IMR-90 (cell line): Measurements from ENCODE around the gene RIMBP2. TPM values are rescaled to one million over a fixed set of nuclear protein-coding genes. Genes with fewer than 3 reads are reported as not detected.

ENCODE experiments used
- ATAC-seq: fragments of 200-7000 bp; cut with Tn5 transposase; 2 replicates; pipeline ENCODE4 v1.9.1; 2020; ENCODE audit warnings: low read depth, mild to moderate bottlenecking, moderate library complexity
- BruUV-seq: library from RNA; stranded (reverse); fragments of 400-500 nt; replicated peaks from 2 replicates; lab custom pipeline; 2021; lab: Mats Ljungman, UMichigan
- CTCF ChIA-PET: fragments of 300-600 bp; formaldehyde crosslinking; extraction: SDS; loops from one replicate; lab custom pipeline; 2021; ENCODE audit warnings: antibody characterized with exemption; lab: Yijun Ruan, JAX
- POLR2A ChIA-PET: fragments of 300-600 bp; sonication (Branson Sonifier 250); formaldehyde crosslinking; loops from one replicate; lab custom pipeline; 2022; ENCODE audit warnings: antibody characterized with exemption; ENCODE audit not compliant: unreplicated experiment; lab: Charles Lee
- DNase-seq: peaks from one replicate; pipeline ENCODE4 v3.0.0; 2013
- H2AFZ ChIP-seq: replicated peaks from 2 replicates; pipeline ENCODE3; 2013; ENCODE audit warnings: low read length, mild to moderate bottlenecking; ENCODE audit not compliant: poor library complexity
- H2AK5ac ChIP-seq: 2 replicates; pipeline ENCODE4 v1.6.1; 2013; ENCODE audit warnings: low read depth, low read length, inconsistent platforms
- H2AK9ac ChIP-seq: replicated peaks from 2 replicates; pipeline ENCODE3; 2013; ENCODE audit warnings: mild to moderate bottlenecking, low read depth, low read length, moderate library complexity; ENCODE audit not compliant: poor library complexity
- H2BK120ac ChIP-seq: 2 replicates; pipeline ENCODE4 v1.6.1; 2013; ENCODE audit warnings: low read depth, low read length, inconsistent platforms
- H2BK15ac ChIP-seq: 3 replicates; pipeline ENCODE4 v1.6.1; 2013; ENCODE audit warnings: low read depth, low read length, inconsistent platforms
- H2BK20ac ChIP-seq: 2 replicates; pipeline ENCODE4 v1.6.1; 2013; ENCODE audit warnings: low read depth, mild to moderate bottlenecking, inconsistent platforms, low read length, moderate library complexity
- H2BK5ac ChIP-seq: 2 replicates; pipeline ENCODE4 v1.6.1; 2013; ENCODE audit warnings: mild to moderate bottlenecking, low read depth, low read length, inconsistent platforms; ENCODE audit not compliant: poor library complexity, severe bottlenecking
- H3K14ac ChIP-seq: replicated peaks from 2 replicates; pipeline ENCODE4 v1.6.1; 2013; ENCODE audit warnings: low read depth, low read length, inconsistent platforms
- H3K18ac ChIP-seq: 2 replicates; pipeline ENCODE4 v1.6.1; 2013; ENCODE audit warnings: low read depth, low read length, control low read depth
- H3K23ac ChIP-seq: 2 replicates; pipeline ENCODE4 v1.6.1; 2013; ENCODE audit warnings: low read depth, low read length, inconsistent platforms
- H3K27ac ChIP-seq: 2 replicates; pipeline ENCODE4 v1.5.1; 2013; ENCODE audit warnings: mild to moderate bottlenecking, control low read depth, low read length; ENCODE audit not compliant: insufficient read depth
- H3K27me3 ChIP-seq: 2 replicates; pipeline ENCODE4 v1.6.1; 2013; ENCODE audit warnings: low read length; ENCODE audit not compliant: control insufficient read depth, insufficient read depth
- H3K36me3 ChIP-seq: 2 replicates; pipeline ENCODE4 v1.6.1; 2013; ENCODE audit warnings: low read length, mixed read lengths; ENCODE audit not compliant: control insufficient read depth, insufficient read depth
- H3K4ac ChIP-seq: 2 replicates; pipeline ENCODE4 v1.6.1; 2013; ENCODE audit warnings: low read depth, low read length, inconsistent platforms
- H3K4me1 ChIP-seq: 2 replicates; pipeline ENCODE4 v1.6.1; 2013; ENCODE audit warnings: low read length, mixed read lengths; ENCODE audit not compliant: control insufficient read depth, insufficient read depth
- H3K4me2 ChIP-seq: 2 replicates; pipeline ENCODE4 v1.6.1; 2013; ENCODE audit warnings: low read depth, mild to moderate bottlenecking, control low read depth, low read length, moderate library complexity
- H3K4me3 ChIP-seq: 2 replicates; pipeline ENCODE4 v1.5.1; 2013; ENCODE audit warnings: low read depth, mild to moderate bottlenecking, control low read depth, low read length, moderate library complexity; ENCODE audit not compliant: insufficient read depth
- H3K56ac ChIP-seq: 2 replicates; pipeline ENCODE4 v1.6.1; 2013; ENCODE audit warnings: low read length, inconsistent platforms; ENCODE audit not compliant: insufficient read depth; ENCODE audit errors: extremely low read depth
- H3K79me1 ChIP-seq, 2 experiments: 2 replicates each; pipeline ENCODE4 v1.6.1; 2013; ENCODE audit warnings: low read length in 2 of 2, inconsistent platforms in 1 of 2, low read depth in 1 of 2
- H3K9ac ChIP-seq: 2 replicates; pipeline ENCODE4 v1.6.1; 2013; ENCODE audit warnings: low read depth, low read length, control low read depth
- H3K9me1 ChIP-seq: 2 replicates; pipeline ENCODE4 v1.6.1; 2013; ENCODE audit warnings: low read length, inconsistent platforms; ENCODE audit not compliant: insufficient read depth
- H3K9me3 ChIP-seq: 2 replicates; pipeline ENCODE4 v1.6.1; 2013; ENCODE audit warnings: low read length; ENCODE audit not compliant: control insufficient read depth, insufficient read depth
- H4K20me1 ChIP-seq: 2 replicates; pipeline ENCODE4 v1.6.1; 2013; ENCODE audit warnings: low read length, inconsistent platforms; ENCODE audit not compliant: insufficient read depth
- H4K5ac ChIP-seq: 2 replicates; pipeline ENCODE4 v1.6.1; 2013; ENCODE audit warnings: mild to moderate bottlenecking, low read depth, low read length, control low read depth
- H4K8ac ChIP-seq, 2 experiments: 2 replicates each; pipeline ENCODE4 v1.6.1; 2013; ENCODE audit warnings: low read depth in 2 of 2, low read length in 2 of 2, control low read depth in 1 of 2, inconsistent platforms in 1 of 2
- H4K91ac ChIP-seq: 2 replicates; pipeline ENCODE4 v1.6.1; 2013; ENCODE audit warnings: low read depth, low read length, inconsistent platforms; ENCODE audit not compliant: insufficient read depth
- BHLHE40 ChIP-seq: fragments of 150-350 bp; IDR thresholded peaks from 2 replicates; pipeline ENCODE4 v1.6.1; 2016; ENCODE audit warnings: mild to moderate bottlenecking, low read depth, low read length
- FOS ChIP-seq: fragments of 150-350 bp; IDR thresholded peaks from 2 replicates; pipeline ENCODE4 v1.6.1; 2016; ENCODE audit warnings: low read depth, low read length
- MAZ ChIP-seq: IDR thresholded peaks from 2 replicates; pipeline ENCODE4 v1.6.1; 2012; ENCODE audit warnings: low read depth, mild to moderate bottlenecking, low read length, improper control_type of control experiment, moderate library complexity, borderline replicate concordance
- NFE2L2 ChIP-seq: fragments of 150-350 bp; IDR thresholded peaks from 2 replicates; pipeline ENCODE4 v1.6.1; 2016; ENCODE audit warnings: low read depth, mild to moderate bottlenecking, low read length
- RCOR1 ChIP-seq: IDR thresholded peaks from 2 replicates; pipeline ENCODE4 v1.6.1; 2012; ENCODE audit warnings: mild to moderate bottlenecking, low read length, improper control_type of control experiment; ENCODE audit not compliant: insufficient replicate concordance
- SMC3 ChIP-seq: fragments of 150-350 bp; IDR thresholded peaks from 2 replicates; pipeline ENCODE4 v1.6.1; 2016; ENCODE audit warnings: low read depth, mild to moderate bottlenecking, antibody characterized with exemption, low read length, moderate library complexity
- WGBS, 2 experiments: methylation state at CpG; one replicate each; pipeline versions ENCODE4 v1.1.5 to v1.1.7; 2013; ENCODE audit warnings: missing lambda C conversion rate in 2 of 2; ENCODE audit not compliant: insufficient read length in 1 of 2; ENCODE audit errors: extremely low coverage in 2 of 2; 5-methylcytosine and 5-hydroxymethylcytosine counted together
- dilution Hi-C: fragments of 300-500 bp; cut with HindIII; formaldehyde crosslinking; loops from one replicate; pipeline ENCODE4 v1.14.3; 2018; ENCODE audit warnings: low sequenced_read_pairs; ENCODE audit not compliant: unreplicated experiment
- in situ Hi-C: fragments of 300-500 bp; cut with MboI; formaldehyde crosslinking; loops from 3 replicates; pipeline ENCODE4 v1.14.3; 2019; ENCODE audit warnings: low sequenced_read_pairs, inconsistent platforms, mixed read lengths
- intact Hi-C: fragments of 100-400 bp; cut with micrococcal nuclease; formaldehyde crosslinking; loops from 2 replicates; pipeline ENCODE4 v1.10.0; 2022
- polyA plus RNA-seq, 3 experiments: library from polyadenylated mRNA; depleted of rRNA; stranded (reverse); fragments of >200 nt; gene quantifications; 2 replicates each; pipeline ENCODE4 v1.2.3, GENCODE V29; 2012; ENCODE audit warnings: low replicate concordance in 1 of 3
- total RNA-seq: library from RNA; depleted of rRNA; stranded (reverse); fragments of >200 nt; gene quantifications from 2 replicates; pipeline ENCODE4 v1.2.3, GENCODE V29; 2012
- TF ChIP-seq, protein P1 (sequence below): fragments of 150-350 bp; IDR thresholded peaks from 2 replicates; pipeline ENCODE4 v1.6.1; 2017; ENCODE audit warnings: mild to moderate bottlenecking, antibody characterized with exemption, low read length, low read depth

Gene RIMBP2
- total and polyA plus RNA-seq, 2 of the 4 experiments (the other 2 are of a cell fraction) = not detected

- dilution Hi-C loops (no loop called here), intact Hi-C loops (no loop called here), in situ Hi-C loops (loop anchor here (25.0 kb wide), 2 partner anchors 706 to 1956 kb away; no protein-coding TSS in a partner anchor)
- Histone ChIP-seq H2BK20ac (no peak overlapping the region), H2AFZ (no peak overlapping the region), H3K9me1 (no peaks in the 10 kb centered on the region), H3K23ac (no peak overlapping the region), H3K4me3 (no peak overlapping the region), H2BK15ac (no peak overlapping the region), H3K4me1 (no peaks in the 10 kb centered on the region), H4K8ac (no peak overlapping the region), H3K79me1 (no peaks in the 10 kb centered on the region), H3K4ac (no peak overlapping the region), H3K27ac (no peak overlapping the region), H2BK120ac (no peak overlapping the region), H3K9ac (no peak overlapping the region), H4K5ac (no peak overlapping the region), H3K14ac (no peak overlapping the region), H4K20me1 (no peaks in the 10 kb centered on the region), H3K4me2 (no peak overlapping the region), H2AK9ac (no peak overlapping the region), H3K56ac (no peak overlapping the region), H3K18ac (no peak overlapping the region), H3K9me3 (peaks cover 11% of the 10 kb centered on the region; the same call in 1 of the 2 replicates), H2BK5ac (no peak overlapping the region), H3K27me3 (no peaks in the 10 kb centered on the region), H3K36me3 (no peaks in the 10 kb centered on the region), H2AK5ac (no peak overlapping the region), H4K91ac (no peak overlapping the region)
- no peak for DNase-seq
- no TSS peak for BruUV-seq
- WGBS, 2 experiments = no CpG with 5 or more reads among the region's 5 CpGs
- no peak for ATAC-seq
- POLR2A ChIA-PET = no interaction called here
- no peak for TF ChIP-seq RCOR1
- TF ChIP-seq MAZ = no peak
- TF ChIP-seq SMC3 = no peak
- TF ChIP-seq NFE2L2 = no peak
- TF ChIP-seq BHLHE40 = no peak
- TF ChIP-seq FOS = no peak
- TF ChIP-seq, protein P1, sequence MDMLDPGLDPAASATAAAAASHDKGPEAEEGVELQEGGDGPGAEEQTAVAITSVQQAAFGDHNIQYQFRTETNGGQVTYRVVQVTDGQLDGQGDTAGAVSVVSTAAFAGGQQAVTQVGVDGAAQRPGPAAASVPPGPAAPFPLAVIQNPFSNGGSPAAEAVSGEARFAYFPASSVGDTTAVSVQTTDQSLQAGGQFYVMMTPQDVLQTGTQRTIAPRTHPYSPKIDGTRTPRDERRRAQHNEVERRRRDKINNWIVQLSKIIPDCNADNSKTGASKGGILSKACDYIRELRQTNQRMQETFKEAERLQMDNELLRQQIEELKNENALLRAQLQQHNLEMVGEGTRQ = no peak
- CTCF ChIA-PET = no interaction called here
Measured at GRCh38 chr12:130743606-130744005, 27.5 kb upstream of the RIMBP2 start.
